Esophagus muscularis mucosa (tissue), 4 donors: Measurements from ENCODE around the gene RNASET2. TPM values are rescaled to one million over a fixed set of nuclear protein-coding genes. Genes with fewer than 3 reads are reported as not detected.

Experiments
- DNase-seq: peaks from one replicate; pipeline ENCODE4 v3.0.0-alpha.2; 2017; ENCODE audit errors: extremely low spot score
- H3K27ac ChIP-seq, 4 donors: fragments of 200-600 bp; sonication (generic); replicated peaks in 1 of 4; 1 replicate in 3 of 4; 2 replicates in 1 of 4; pipeline ENCODE4 v1.5.1; 2016 to 2019; ENCODE audit warnings: mild to moderate bottlenecking in 1 of 4
- H3K27me3 ChIP-seq, 4 donors: fragments of 200-600 bp; sonication (generic); one replicate each; pipeline versions ENCODE4 v1.5.1 to v1.6.0; 2016 to 2019
- H3K36me3 ChIP-seq, 4 donors: fragments of 200-600 bp; sonication (generic); one replicate each; pipeline ENCODE4 v1.5.1; 2016 to 2019
- H3K4me1 ChIP-seq, 4 donors: fragments of 200-600 bp; sonication (generic); one replicate each; pipeline ENCODE4 v1.5.1; 2016 to 2019
- H3K4me3 ChIP-seq, 4 donors: fragments of 200-600 bp; sonication (generic); 1 replicate in 2 of 4; 2 replicates in 2 of 4; pipeline ENCODE4 v1.5.1; 2016 to 2019; ENCODE audit warnings: mild to moderate bottlenecking in 4 of 4, moderate library complexity in 1 of 4
- H3K9me3 ChIP-seq, 4 donors: fragments of 200-600 bp; sonication (generic); 1 replicate in 3 of 4; 2 replicates in 1 of 4; pipeline ENCODE4 v1.5.1; 2016 to 2019
- CTCF ChIP-seq, 3 experiments: fragments of 200-600 bp in 2 of 3; fragments of 450-650 bp in 1 of 3; sonication (generic) in 2 of 3; IDR thresholded peaks; one replicate each; pipeline ENCODE4 v1.5.1; 2017 to 2019; ENCODE audit warnings: antibody characterized with exemption in 3 of 3, mild to moderate bottlenecking in 2 of 3, moderate library complexity in 1 of 3
- EP300 ChIP-seq: sonication (generic); formaldehyde crosslinking; IDR thresholded peaks from one replicate; pipeline ENCODE4 v1.6.1; 2017; ENCODE audit warnings: antibody characterized with exemption
- POLR2A ChIP-seq: fragments of 450-650 bp; IDR thresholded peaks from one replicate; pipeline ENCODE4 v1.6.1; 2017; ENCODE audit warnings: antibody characterized with exemption, moderate library complexity, mild to moderate bottlenecking, low read depth
- POLR2AphosphoS5 ChIP-seq, 2 donors: sonication (generic); formaldehyde crosslinking; IDR thresholded peaks; one replicate each; pipeline ENCODE4 v1.6.1; 2017; ENCODE audit warnings: antibody characterized with exemption in 2 of 2
- WGBS: methylation state at CpG from one replicate; pipeline ENCODE4 v1.1.5; 2018; 5-methylcytosine and 5-hydroxymethylcytosine counted together
- intact Hi-C: fragments of 100-400 bp; cut with DNase I; formaldehyde crosslinking; loops from one replicate; pipeline ENCODE4 v1.15.1; 2023
- total RNA-seq, 4 donors: library from RNA; depleted of rRNA; stranded (reverse); fragments of >200 nt; gene quantifications; one replicate each; pipeline versions ENCODE4 v1.1.0 to v1.2.1, GENCODE V29; 2016

Gene RNASET2
- total RNA-seq, 4 donors from 2014 or later = 24.1 to 54.5 (median 30.4) TPM

- no peak for TF ChIP-seq POLR2A
- TF ChIP-seq EP300 = no peak
- TF ChIP-seq CTCF (IDR thresholded peaks at IDR 0.05) = no peak
- no peak for TF ChIP-seq POLR2AphosphoS5 (IDR thresholded peaks at IDR 0.05)
- 84% methylated on average over 5 of the region's 8 CpGs for WGBS
- intact Hi-C loops = no loop called here
- Histone ChIP-seq H3K36me3 (no peaks in the 10 kb centered on the region), H3K4me1 (no peaks in the 10 kb centered on the region), H3K9me3 (no peaks in the 10 kb centered on the region), H3K4me3 (no peak overlapping the region), H3K27ac (no peak overlapping the region), H3K27me3 (no peaks in the 10 kb centered on the region)
- DNase-seq = no peak
These were observed 14.9 kb upstream of the RNASET2 start for GRCh38 chr6:166971271-166971670.

- Histone ChIP-seq H3K9me3 (no peaks in the 10 kb centered on the region), H3K36me3 (no peaks in the 10 kb centered on the region), H3K4me3 (no peak overlapping the region), H3K4me1 (no peaks in the 10 kb centered on the region), H3K27me3 (no peaks in the 10 kb centered on the region), H3K27ac (no peak overlapping the region)
- no peak for DNase-seq
- intact Hi-C loops = no loop called here
- 93% methylated on average over 14 of the region's 17 CpGs for WGBS
- TF ChIP-seq POLR2AphosphoS5 (IDR thresholded peaks at IDR 0.05) (no peak), EP300 (no peak), CTCF (IDR thresholded peaks at IDR 0.05) (no peak), POLR2A (no peak)
These were observed 14.4 kb upstream of the RNASET2 start for GRCh38 chr6:166970776-166971175.

GRCh38 chr6:166970091-166970490, 13.7 kb upstream of the RNASET2 start:
- H3K4me1 ChIP-seq = no peaks in the 10 kb centered on the region
- no peak overlapping the region for H3K4me3 ChIP-seq
- DNase-seq = no peak
- no peaks in the 10 kb centered on the region for H3K9me3 ChIP-seq
- intact Hi-C loops = no loop called here
- no peaks in the 10 kb centered on the region for H3K27me3 ChIP-seq
- no peak for TF ChIP-seq EP300
- no peak for TF ChIP-seq CTCF (IDR thresholded peaks at IDR 0.05)
- TF ChIP-seq POLR2A = no peak
- no peak for TF ChIP-seq POLR2AphosphoS5 (IDR thresholded peaks at IDR 0.05)
- H3K36me3 ChIP-seq = no peaks in the 10 kb centered on the region
- H3K27ac ChIP-seq = no peak overlapping the region

GRCh38 chr6:166969390-166970002, 13.1 kb upstream of the RNASET2 start:
- DNase-seq = no peak
- WGBS = 60% methylated on average over 8 of the region's 8 CpGs
- no peaks in the 10 kb centered on the region for H3K27me3 ChIP-seq
- TF ChIP-seq CTCF (IDR thresholded peaks at IDR 0.05) = no peak
- no peaks in the 10 kb centered on the region for H3K9me3 ChIP-seq
- intact Hi-C loops = no loop called here
- no peaks in the 10 kb centered on the region for H3K36me3 ChIP-seq
- H3K27ac ChIP-seq = no peak overlapping the region
- H3K4me3 ChIP-seq = no peak overlapping the region
- no peaks in the 10 kb centered on the region for H3K4me1 ChIP-seq

GRCh38 chr6:166966268-166966667, 9.9 kb upstream of the RNASET2 start:
- intact Hi-C loops = no loop called here
- no peak for TF ChIP-seq CTCF (IDR thresholded peaks at IDR 0.05)
- TF ChIP-seq EP300 = no peak
- TF ChIP-seq POLR2AphosphoS5 (IDR thresholded peaks at IDR 0.05) = no peak
- TF ChIP-seq POLR2A = no peak
- no peak overlapping the region for H3K4me3 ChIP-seq
- H3K27ac ChIP-seq = no peak overlapping the region
- H3K36me3 ChIP-seq = no peaks in the 10 kb centered on the region
- H3K4me1 ChIP-seq = no peaks in the 10 kb centered on the region
- no peaks in the 10 kb centered on the region for H3K9me3 ChIP-seq
- H3K27me3 ChIP-seq = no peaks in the 10 kb centered on the region
- WGBS = 93% methylated on average over 2 of the region's 2 CpGs
- no peak for DNase-seq
